Liver (tissue), 9 donors: Measurements from ENCODE around the gene TMPRSS9. TPM values are rescaled to one million over a fixed set of nuclear protein-coding genes. Genes with fewer than 3 reads are reported as not detected.

Source experiments
- DNase-seq: peaks from one replicate; pipeline ENCODE4 v3.0.0-alpha.2; 2017; ENCODE audit warnings: low spot score
- H3K27ac ChIP-seq, 2 donors: one replicate each; pipeline ENCODE4 v1.7.0; 2013; ENCODE audit warnings: inconsistent platforms in 2 of 2, low read length in 2 of 2, control low read depth in 1 of 2, low read depth in 1 of 2, mild to moderate bottlenecking in 1 of 2
- H3K27me3 ChIP-seq, 4 donors: one replicate each; pipeline versions ENCODE4 v1.6.1 to v1.7.0; 2013; ENCODE audit warnings: low read length in 3 of 4, inconsistent platforms in 1 of 4, mild to moderate bottlenecking in 1 of 4, moderate library complexity in 1 of 4; ENCODE audit not compliant: control insufficient read depth in 4 of 4, insufficient read depth in 4 of 4
- H3K36me3 ChIP-seq, 4 donors: one replicate each; pipeline versions ENCODE4 v1.6.1 to v1.7.0; 2013; ENCODE audit warnings: low read length in 3 of 4, mild to moderate bottlenecking in 3 of 4, low read depth in 1 of 4, moderate library complexity in 1 of 4; ENCODE audit not compliant: control insufficient read depth in 4 of 4, insufficient read depth in 3 of 4
- H3K4me1 ChIP-seq, 4 donors: one replicate each; pipeline versions ENCODE4 v1.6.1 to v1.7.0; 2013; ENCODE audit warnings: low read length in 3 of 4, mild to moderate bottlenecking in 3 of 4, moderate library complexity in 1 of 4; ENCODE audit not compliant: control insufficient read depth in 4 of 4, insufficient read depth in 4 of 4
- H3K4me3 ChIP-seq, 3 donors: one replicate each; pipeline versions ENCODE4 v1.6.1 to v1.7.0; 2013; ENCODE audit warnings: low read length in 3 of 3, control low read depth in 1 of 3, low read depth in 1 of 3, mild to moderate bottlenecking in 1 of 3
- H3K9ac ChIP-seq, 2 donors: one replicate each; pipeline ENCODE4 v1.7.0; 2013; ENCODE audit warnings: low read length in 2 of 2, mild to moderate bottlenecking in 2 of 2, moderate library complexity in 2 of 2, control low read depth in 1 of 2, low read depth in 1 of 2
- H3K9me3 ChIP-seq, 4 donors: one replicate each; pipeline versions ENCODE4 v1.6.1 to v1.7.0; 2013; ENCODE audit warnings: low read length in 3 of 4; ENCODE audit not compliant: control insufficient read depth in 4 of 4
- EGR1 ChIP-seq, 2 donors: IDR thresholded peaks; 2 replicates each; pipeline ENCODE4 v1.6.1; 2016 to 2018; ENCODE audit warnings: antibody characterized with exemption in 2 of 2, low read depth in 2 of 2
- FOXA1 ChIP-seq: IDR thresholded peaks from 2 replicates; pipeline ENCODE4 v1.6.1; 2016; ENCODE audit warnings: antibody characterized with exemption
- FOXA2 ChIP-seq: IDR thresholded peaks from 2 replicates; pipeline ENCODE4 v1.6.1; 2016; ENCODE audit warnings: antibody characterized with exemption
- GABPA ChIP-seq, 2 donors: IDR thresholded peaks in 1 of 2; conservative IDR thresholded peaks in 1 of 2; 2 replicates each; pipeline ENCODE4 v1.6.1; 2016; ENCODE audit warnings: antibody characterized with exemption in 2 of 2, mild to moderate bottlenecking in 1 of 2, moderate library complexity in 1 of 2
- HNF4A ChIP-seq, 2 donors: conservative IDR thresholded peaks; 2 replicates each; pipeline ENCODE4 v1.6.1; 2016; ENCODE audit warnings: antibody characterized with exemption in 2 of 2, mild to moderate bottlenecking in 2 of 2
- HNF4G ChIP-seq: IDR thresholded peaks from 2 replicates; pipeline ENCODE4 v1.6.1; 2016; ENCODE audit warnings: antibody characterized with exemption
- JUND ChIP-seq, 2 donors: IDR thresholded peaks; 2 replicates each; pipeline ENCODE4 v1.6.1; 2016; ENCODE audit warnings: antibody characterized with exemption in 2 of 2
- NR2F2 ChIP-seq: IDR thresholded peaks from 2 replicates; pipeline ENCODE4 v1.6.1; 2016; ENCODE audit warnings: antibody characterized with exemption
- RAD21 ChIP-seq, 2 donors: IDR thresholded peaks; 2 replicates each; pipeline ENCODE4 v1.6.1; 2016; ENCODE audit warnings: antibody characterized with exemption in 2 of 2, mild to moderate bottlenecking in 2 of 2
- RXRA ChIP-seq, 2 donors: IDR thresholded peaks; 2 replicates each; pipeline ENCODE4 v1.6.1; 2017 to 2018; ENCODE audit warnings: antibody characterized with exemption in 2 of 2, mild to moderate bottlenecking in 1 of 2
- SP1 ChIP-seq: IDR thresholded peaks from 2 replicates; pipeline ENCODE4 v1.6.1; 2018; ENCODE audit warnings: antibody characterized with exemption, mild to moderate bottlenecking
- TAF1 ChIP-seq: conservative IDR thresholded peaks from 2 replicates; pipeline ENCODE4 v1.6.1; 2016; ENCODE audit warnings: antibody characterized with exemption, mild to moderate bottlenecking
- YY1 ChIP-seq: IDR thresholded peaks from 2 replicates; pipeline ENCODE4 v1.6.1; 2016; ENCODE audit warnings: antibody characterized with exemption, mild to moderate bottlenecking
- WGBS: extraction: QIAGEN DNeasy Blood & Tissue Kit; methylation state at CpG from one replicate; pipeline ENCODE4 v1.1.7; 2013; 5-methylcytosine and 5-hydroxymethylcytosine counted together
- polyA plus RNA-seq, 2 donors: library from polyadenylated mRNA; stranded (reverse) in 1 of 2; unstranded in 1 of 2; fragments of 200-250 nt in 1 of 2; fragments of >200 nt in 1 of 2; fragmentation: Nextera tagmentation in 1 of 2; extraction: Ambion mirVana in 1 of 2; gene quantifications; one replicate each; pipeline versions ENCODE4 v1.2.1 to v1.2.3, GENCODE V29; 2013 to 2015
- total RNA-seq, 2 donors: library from RNA; depleted of rRNA; stranded (reverse); fragments of >200 nt; gene quantifications; one replicate each; pipeline ENCODE4 v1.2.3, GENCODE V29; 2014
- TF ChIP-seq, protein P1 (sequence below): IDR thresholded peaks from 2 replicates; pipeline ENCODE4 v1.6.1; 2016; ENCODE audit warnings: antibody characterized with exemption
- TF ChIP-seq, protein P2 (sequence below): IDR thresholded peaks from 2 replicates; pipeline ENCODE4 v1.6.1; 2016; ENCODE audit warnings: antibody characterized with exemption
- TF ChIP-seq, protein P3 (sequence below): fragments of 150-350 bp; IDR thresholded peaks from 2 replicates; pipeline ENCODE4 v1.5.1; 2017; ENCODE audit warnings: improper control_type of control experiment, low read depth, low read length; ENCODE audit not compliant: missing input control
- TF ChIP-seq, protein P4 (sequence below): IDR thresholded peaks from 2 replicates; pipeline ENCODE4 v1.6.1; 2016; ENCODE audit warnings: antibody characterized with exemption, mild to moderate bottlenecking
- TF ChIP-seq, protein P5 (sequence below): IDR thresholded peaks from 2 replicates; pipeline ENCODE4 v1.6.1; 2016; ENCODE audit warnings: antibody characterized with exemption
- donor health status: healthy.
- donor health status: healthy.
- donor health status: healthy.
- donor health status: healthy.
- donor health status: healthy.

TMPRSS9 gene
- total and polyA plus RNA-seq, 4 donors, result 0.39 to 24.8 (median 1.5) TPM

DNA sequence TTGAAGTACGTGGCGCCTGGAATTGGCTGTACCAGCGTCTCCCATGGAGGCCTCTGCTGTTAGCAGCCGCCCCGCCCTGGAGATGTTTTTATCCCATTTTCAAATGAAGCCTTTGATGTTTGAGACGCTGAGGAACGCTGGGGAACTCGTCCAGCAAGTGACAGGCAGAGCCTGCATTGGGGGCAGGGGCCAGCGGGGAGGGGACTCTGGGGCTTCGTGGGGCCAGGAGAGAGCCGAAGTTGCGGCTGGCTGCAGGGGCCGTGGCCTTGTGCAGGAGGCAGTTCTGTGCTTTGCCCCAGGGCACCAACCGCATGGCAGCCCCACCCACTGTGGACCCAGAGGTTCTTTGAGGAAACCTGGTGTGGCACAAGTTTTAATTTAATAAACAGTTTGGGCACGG, 18.1 kb upstream of the TMPRSS9 start:
- TF ChIP-seq JUND (IDR thresholded peaks at IDR 0.05) (no peak), NR2F2 (no peak), EGR1 (IDR thresholded peaks at IDR 0.05; ENCODE audit: low read depth in 2 of 2) (no peak), SP1 (no peak), HNF4G (no peak), HNF4A (conservative IDR thresholded peaks at IDR 0.05) (no peak), YY1 (no peak), TAF1 (no peak), RXRA (IDR thresholded peaks at IDR 0.05) (no peak), GABPA (IDR thresholded peaks at IDR 0.05 in 1 of 2, conservative IDR thresholded peaks at IDR 0.05 in 1 of 2) (no peak), RAD21 (IDR thresholded peaks at IDR 0.05) (no peak)
- TF ChIP-seq, protein P1, sequence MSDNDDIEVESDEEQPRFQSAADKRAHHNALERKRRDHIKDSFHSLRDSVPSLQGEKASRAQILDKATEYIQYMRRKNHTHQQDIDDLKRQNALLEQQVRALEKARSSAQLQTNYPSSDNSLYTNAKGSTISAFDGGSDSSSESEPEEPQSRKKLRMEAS, result no peak
- TF ChIP-seq, protein P2, sequence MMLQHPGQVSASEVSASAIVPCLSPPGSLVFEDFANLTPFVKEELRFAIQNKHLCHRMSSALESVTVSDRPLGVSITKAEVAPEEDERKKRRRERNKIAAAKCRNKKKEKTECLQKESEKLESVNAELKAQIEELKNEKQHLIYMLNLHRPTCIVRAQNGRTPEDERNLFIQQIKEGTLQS, result no peak
- TF ChIP-seq, protein P3, sequence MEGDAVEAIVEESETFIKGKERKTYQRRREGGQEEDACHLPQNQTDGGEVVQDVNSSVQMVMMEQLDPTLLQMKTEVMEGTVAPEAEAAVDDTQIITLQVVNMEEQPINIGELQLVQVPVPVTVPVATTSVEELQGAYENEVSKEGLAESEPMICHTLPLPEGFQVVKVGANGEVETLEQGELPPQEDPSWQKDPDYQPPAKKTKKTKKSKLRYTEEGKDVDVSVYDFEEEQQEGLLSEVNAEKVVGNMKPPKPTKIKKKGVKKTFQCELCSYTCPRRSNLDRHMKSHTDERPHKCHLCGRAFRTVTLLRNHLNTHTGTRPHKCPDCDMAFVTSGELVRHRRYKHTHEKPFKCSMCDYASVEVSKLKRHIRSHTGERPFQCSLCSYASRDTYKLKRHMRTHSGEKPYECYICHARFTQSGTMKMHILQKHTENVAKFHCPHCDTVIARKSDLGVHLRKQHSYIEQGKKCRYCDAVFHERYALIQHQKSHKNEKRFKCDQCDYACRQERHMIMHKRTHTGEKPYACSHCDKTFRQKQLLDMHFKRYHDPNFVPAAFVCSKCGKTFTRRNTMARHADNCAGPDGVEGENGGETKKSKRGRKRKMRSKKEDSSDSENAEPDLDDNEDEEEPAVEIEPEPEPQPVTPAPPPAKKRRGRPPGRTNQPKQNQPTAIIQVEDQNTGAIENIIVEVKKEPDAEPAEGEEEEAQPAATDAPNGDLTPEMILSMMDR, result no peak

DNA sequence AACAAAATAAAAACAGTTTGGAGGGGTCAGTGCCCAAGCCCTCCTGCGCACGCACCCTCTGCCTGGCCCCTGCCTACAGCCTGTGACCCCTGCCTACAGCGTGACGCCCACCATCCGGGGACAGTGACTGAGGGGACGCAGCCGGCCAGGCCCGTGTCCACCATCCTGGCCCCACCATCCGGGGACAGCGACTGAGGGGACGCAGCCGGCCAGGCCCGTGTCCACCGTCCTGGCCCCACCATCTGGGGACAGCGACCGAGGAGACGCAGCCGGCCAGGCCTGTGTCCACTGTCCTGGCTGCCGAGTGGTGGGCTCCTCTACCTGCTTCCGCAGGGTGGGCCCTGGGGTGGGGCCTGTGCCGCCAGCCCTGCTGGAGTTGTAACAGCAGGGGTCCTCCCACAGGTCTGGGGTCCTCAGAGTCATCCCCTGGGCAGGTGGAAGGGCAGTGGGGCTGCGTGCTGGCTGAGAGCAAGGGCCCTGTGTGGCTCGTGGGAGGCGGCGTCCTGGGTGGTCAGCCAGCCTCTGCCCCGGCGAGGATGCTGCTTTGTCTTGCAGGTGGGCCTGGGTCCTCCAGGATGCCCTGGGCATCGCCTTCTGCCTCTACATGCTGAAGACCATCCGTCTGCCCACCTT, 17.3 kb upstream of the TMPRSS9 start:
- Histone ChIP-seq H3K9ac (no peak overlapping the region), H3K4me1 (no peaks in the 10 kb centered on the region), H3K36me3 (peaks cover 0 to 24% (median 4%) of the 10 kb centered on the region in 4 donors), H3K27ac (no peak overlapping the region), H3K4me3 (no peak overlapping the region), H3K27me3 (no peaks in the 10 kb centered on the region), H3K9me3 (no peaks in the 10 kb centered on the region)
- TF ChIP-seq HNF4A (conservative IDR thresholded peaks at IDR 0.05) (no peak), FOXA2 (no peak), EGR1 (IDR thresholded peaks at IDR 0.05; ENCODE audit: low read depth in 2 of 2) (no peak), TAF1 (no peak), HNF4G (no peak), JUND (IDR thresholded peaks at IDR 0.05) (no peak), YY1 (no peak), SP1 (no peak), NR2F2 (no peak), RXRA (IDR thresholded peaks at IDR 0.05) (no peak), FOXA1 (no peak), RAD21 (IDR thresholded peaks at IDR 0.05) (no peak), GABPA (IDR thresholded peaks at IDR 0.05 in 1 of 2, conservative IDR thresholded peaks at IDR 0.05 in 1 of 2) (no peak)
- TF ChIP-seq, protein P3, result no peak
- TF ChIP-seq, protein P2, result no peak
- TF ChIP-seq, protein P4, sequence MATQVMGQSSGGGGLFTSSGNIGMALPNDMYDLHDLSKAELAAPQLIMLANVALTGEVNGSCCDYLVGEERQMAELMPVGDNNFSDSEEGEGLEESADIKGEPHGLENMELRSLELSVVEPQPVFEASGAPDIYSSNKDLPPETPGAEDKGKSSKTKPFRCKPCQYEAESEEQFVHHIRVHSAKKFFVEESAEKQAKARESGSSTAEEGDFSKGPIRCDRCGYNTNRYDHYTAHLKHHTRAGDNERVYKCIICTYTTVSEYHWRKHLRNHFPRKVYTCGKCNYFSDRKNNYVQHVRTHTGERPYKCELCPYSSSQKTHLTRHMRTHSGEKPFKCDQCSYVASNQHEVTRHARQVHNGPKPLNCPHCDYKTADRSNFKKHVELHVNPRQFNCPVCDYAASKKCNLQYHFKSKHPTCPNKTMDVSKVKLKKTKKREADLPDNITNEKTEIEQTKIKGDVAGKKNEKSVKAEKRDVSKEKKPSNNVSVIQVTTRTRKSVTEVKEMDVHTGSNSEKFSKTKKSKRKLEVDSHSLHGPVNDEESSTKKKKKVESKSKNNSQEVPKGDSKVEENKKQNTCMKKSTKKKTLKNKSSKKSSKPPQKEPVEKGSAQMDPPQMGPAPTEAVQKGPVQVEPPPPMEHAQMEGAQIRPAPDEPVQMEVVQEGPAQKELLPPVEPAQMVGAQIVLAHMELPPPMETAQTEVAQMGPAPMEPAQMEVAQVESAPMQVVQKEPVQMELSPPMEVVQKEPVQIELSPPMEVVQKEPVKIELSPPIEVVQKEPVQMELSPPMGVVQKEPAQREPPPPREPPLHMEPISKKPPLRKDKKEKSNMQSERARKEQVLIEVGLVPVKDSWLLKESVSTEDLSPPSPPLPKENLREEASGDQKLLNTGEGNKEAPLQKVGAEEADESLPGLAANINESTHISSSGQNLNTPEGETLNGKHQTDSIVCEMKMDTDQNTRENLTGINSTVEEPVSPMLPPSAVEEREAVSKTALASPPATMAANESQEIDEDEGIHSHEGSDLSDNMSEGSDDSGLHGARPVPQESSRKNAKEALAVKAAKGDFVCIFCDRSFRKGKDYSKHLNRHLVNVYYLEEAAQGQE, result no peak
- TF ChIP-seq, protein P1, result no peak
- TF ChIP-seq, protein P5, sequence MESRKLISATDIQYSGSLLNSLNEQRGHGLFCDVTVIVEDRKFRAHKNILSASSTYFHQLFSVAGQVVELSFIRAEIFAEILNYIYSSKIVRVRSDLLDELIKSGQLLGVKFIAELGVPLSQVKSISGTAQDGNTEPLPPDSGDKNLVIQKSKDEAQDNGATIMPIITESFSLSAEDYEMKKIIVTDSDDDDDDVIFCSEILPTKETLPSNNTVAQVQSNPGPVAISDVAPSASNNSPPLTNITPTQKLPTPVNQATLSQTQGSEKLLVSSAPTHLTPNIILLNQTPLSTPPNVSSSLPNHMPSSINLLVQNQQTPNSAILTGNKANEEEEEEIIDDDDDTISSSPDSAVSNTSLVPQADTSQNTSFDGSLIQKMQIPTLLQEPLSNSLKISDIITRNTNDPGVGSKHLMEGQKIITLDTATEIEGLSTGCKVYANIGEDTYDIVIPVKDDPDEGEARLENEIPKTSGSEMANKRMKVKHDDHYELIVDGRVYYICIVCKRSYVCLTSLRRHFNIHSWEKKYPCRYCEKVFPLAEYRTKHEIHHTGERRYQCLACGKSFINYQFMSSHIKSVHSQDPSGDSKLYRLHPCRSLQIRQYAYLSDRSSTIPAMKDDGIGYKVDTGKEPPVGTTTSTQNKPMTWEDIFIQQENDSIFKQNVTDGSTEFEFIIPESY, result no peak
- WGBS, result 97% methylated on average over 29 of the region's 29 CpGs
- no peak for DNase-seq

More for the DNA sequence above, 18.1 kb upstream of the TMPRSS9 start:
- no peak overlapping the region for H3K4me3 ChIP-seq
- H3K4me1 ChIP-seq, result no peaks in the 10 kb centered on the region
- H3K36me3 ChIP-seq, result peaks cover 0 to 24% (median 4%) of the 10 kb centered on the region in 4 donors
- DNase-seq, result no peak
- no peaks in the 10 kb centered on the region for H3K27me3 ChIP-seq
- H3K9ac ChIP-seq, result no peak overlapping the region
- WGBS, result 86% methylated on average over 15 of the region's 15 CpGs
- H3K9me3 ChIP-seq, result no peaks in the 10 kb centered on the region
- no peak overlapping the region for H3K27ac ChIP-seq
